Lower leg skin (tissue), 4 donors: ENCODE measurements around the gene CD101. TPM values are rescaled to one million over a fixed set of nuclear protein-coding genes. Genes with fewer than 3 reads are reported as not detected.

Source experiments
- DNase-seq, 2 donors: peaks; one replicate each; pipeline ENCODE4 v3.0.0-alpha.2; 2019; ENCODE audit warnings: low spot score in 2 of 2
- H3K4me3 ChIP-seq: fragments of 200-600 bp; sonication (generic); 2 replicates; pipeline ENCODE4 v1.5.1; 2017; ENCODE audit warnings: mild to moderate bottlenecking, low read depth; ENCODE audit not compliant: poor library complexity, severe bottlenecking
- CTCF ChIP-seq, 3 donors: fragments of 450-650 bp; IDR thresholded peaks; one replicate each; pipeline ENCODE4 v1.5.1; 2016; ENCODE audit warnings: antibody characterized with exemption in 3 of 3, mild to moderate bottlenecking in 3 of 3, moderate library complexity in 2 of 3
- POLR2A ChIP-seq, 2 donors: fragments of 450-650 bp; IDR thresholded peaks; one replicate each; pipeline ENCODE4 v1.6.1; 2016 to 2017; ENCODE audit warnings: antibody characterized with exemption in 2 of 2, mild to moderate bottlenecking in 1 of 2, moderate library complexity in 1 of 2
- WGBS, 2 donors: methylation state at CpG; one replicate each; pipeline ENCODE4 v1.1.5; 2018; 5-methylcytosine and 5-hydroxymethylcytosine counted together
- intact Hi-C: fragments of 100-400 bp; cut with DNase I; formaldehyde crosslinking; loops from one replicate; pipeline ENCODE4 v1.15.0; 2023; ENCODE audit warnings: low total_unique reads
- total RNA-seq, 4 donors: library from RNA; depleted of rRNA; stranded (reverse); fragments of >200 nt; gene quantifications; one replicate each; pipeline ENCODE4 v1.1.0, GENCODE V29; 2016

The CD101 gene
- total RNA-seq, 4 donors from 2014 or later: 0.46 to 1.8 (median 0.92) TPM

- no peak for DNase-seq
- TF ChIP-seq POLR2A (IDR thresholded peaks at IDR 0.05): no peak
- no peak for TF ChIP-seq CTCF (IDR thresholded peaks at IDR 0.05)
- 90% methylated on average over 2 of the region's 2 CpGs for whole genome bisulfite sequencing, 2 donors
- intact Hi-C loops: no loop called here
- H3K4me3 ChIP-seq: no peak overlapping the region
Observed at GRCh38 chr1:117003223-117003875, 1.8 kb downstream of the CD101 start.

GRCh38 chr1:117007719-117008013 lies 6.1 kb downstream of the CD101 start:
- no peak for DNase-seq
- intact Hi-C loops: no loop called here
- TF ChIP-seq CTCF (IDR thresholded peaks at IDR 0.05) (no peak), POLR2A (IDR thresholded peaks at IDR 0.05) (no peak)
- no peak overlapping the region for H3K4me3 ChIP-seq
- 93% methylated on average over 2 of the region's 2 CpGs for WGBS, 2 donors

- WGBS, 2 donors: 65 to 67% methylated on average over 2 of the region's 2 CpGs
- no peak overlapping the region for H3K4me3 ChIP-seq
- intact Hi-C loops: no loop called here
- DNase-seq: no peak
- TF ChIP-seq POLR2A (IDR thresholded peaks at IDR 0.05) (no peak), CTCF (IDR thresholded peaks at IDR 0.05) (no peak)
Observed at GRCh38 chr1:117008656-117009055, 7.1 kb downstream of the CD101 start.

GRCh38 chr1:117009132-117009531 lies 7.6 kb downstream of the CD101 start:
- TF ChIP-seq CTCF (IDR thresholded peaks at IDR 0.05) (no peak), POLR2A (IDR thresholded peaks at IDR 0.05) (no peak)
- no peak overlapping the region for H3K4me3 ChIP-seq
- intact Hi-C loops: no loop called here
- WGBS, 2 donors: 59 to 65% methylated on average over 3 of the region's 3 CpGs
- no peak for DNase-seq

GRCh38 chr1:117010310-117010969 lies 8.9 kb downstream of the CD101 start:
- DNase-seq: no peak
- TF ChIP-seq CTCF (IDR thresholded peaks at IDR 0.05) (no peak), POLR2A (IDR thresholded peaks at IDR 0.05) (no peak)
- 95 to 97% methylated on average over 3 of the region's 3 CpGs for WGBS, 2 donors
- intact Hi-C loops: no loop called here
- no peak overlapping the region for H3K4me3 ChIP-seq

GRCh38 chr1:117011334-117011733 lies 9.8 kb downstream of the CD101 start:
- intact Hi-C loops: no loop called here
- TF ChIP-seq CTCF (IDR thresholded peaks at IDR 0.05): no peak
- no peak for TF ChIP-seq POLR2A (IDR thresholded peaks at IDR 0.05)
- no peak for DNase-seq
- H3K4me3 ChIP-seq: no peak overlapping the region
- WGBS, 2 donors: 89 to 94% methylated on average over 3 of the region's 3 CpGs
